Activated CD4-positive, alpha-beta memory T cell treated with anti-CD3 and anti-CD28 coated beads, Interleukin-2, amount 10 ng/mL, durations not matched to agents 7 days and 5 days (primary cell): ENCODE data around the gene PRPH2. TPM values are rescaled to one million over a fixed set of nuclear protein-coding genes. Genes with fewer than 3 reads are reported as not detected.

ENCODE experiments used
- CTCF ChIA-PET: fragments of 350-600 bp; sonication (Branson Sonifier 250); formaldehyde crosslinking; loops from one replicate; lab custom pipeline; 2021; ENCODE audit warnings: antibody characterized with exemption, inconsistent platforms; lab: Charles Lee
- POLR2A ChIA-PET: fragments of 350-600 bp; sonication (Branson Sonifier 250); formaldehyde crosslinking; loops from one replicate; lab custom pipeline; 2021; ENCODE audit warnings: antibody characterized with exemption; lab: Charles Lee
- DNase-seq: peaks from one replicate; pipeline ENCODE4 v3.0.0-alpha.2; 2020
- H3K27ac Mint-ChIP-seq: one replicate; pipeline ENCODE4 v1.8.0; 2021; ENCODE audit warnings: mild to moderate bottlenecking, mixed read lengths
- H3K27me3 Mint-ChIP-seq: one replicate; pipeline ENCODE4 v1.8.0; 2021; ENCODE audit warnings: mixed read lengths
- H3K36me3 Mint-ChIP-seq: one replicate; pipeline ENCODE4 v1.8.0; 2021; ENCODE audit warnings: low read depth, mixed read lengths
- H3K4me1 Mint-ChIP-seq: one replicate; pipeline ENCODE4 v1.8.0; 2021; ENCODE audit warnings: mixed read lengths
- H3K4me3 Mint-ChIP-seq: one replicate; pipeline ENCODE4 v1.8.0; 2021; ENCODE audit warnings: mild to moderate bottlenecking, mixed read lengths
- H3K9me3 Mint-ChIP-seq: one replicate; pipeline ENCODE4 v1.8.0; 2021; ENCODE audit warnings: mixed read lengths
- total RNA-seq, 2 experiments: library from RNA; stranded (reverse); gene quantifications; one replicate each; pipeline ENCODE4 v1.2.3, GENCODE V29; 2021

Gene PRPH2
- total RNA-seq, 2 experiments from 2014 or later: not detected

DNA sequence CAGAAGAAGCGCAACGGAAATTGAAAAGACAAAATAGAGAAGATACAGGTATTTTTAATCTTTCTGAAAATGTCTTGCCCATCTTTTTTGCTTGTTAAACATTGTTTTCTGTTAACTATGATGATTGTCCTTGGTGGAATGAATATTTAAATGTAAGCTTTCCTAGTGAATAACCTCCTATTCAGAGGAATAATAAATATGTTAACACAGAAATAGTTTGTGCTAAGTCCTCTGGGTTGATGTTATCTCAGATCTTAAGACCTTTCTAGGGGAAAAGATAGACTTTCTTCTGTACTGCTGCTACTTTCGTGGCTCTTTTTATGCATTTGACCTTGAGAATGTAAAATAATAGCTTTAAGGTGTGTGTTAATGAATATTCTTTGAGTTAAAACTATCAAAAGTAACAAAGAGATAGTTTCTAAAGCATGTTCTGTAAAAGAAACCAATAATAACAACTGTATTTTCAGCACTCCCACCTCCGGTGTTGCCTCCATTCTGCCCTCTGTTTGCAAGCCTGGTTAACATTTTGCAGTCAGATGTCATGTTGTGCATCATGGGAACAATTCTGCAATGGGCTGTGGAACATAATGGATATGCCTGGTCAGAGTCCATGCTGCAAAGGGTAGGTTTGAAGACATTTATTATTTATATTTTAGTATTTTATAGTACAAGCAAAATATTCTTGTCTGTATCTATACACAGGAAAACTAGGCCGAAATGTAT is 70.2 kb downstream of the PRPH2 start:
- no peaks in the 10 kb centered on the region for H3K9me3 Mint-ChIP-seq
- no peak overlapping the region for H3K27ac Mint-ChIP-seq
- POLR2A ChIA-PET: no interaction called here

More for the DNA sequence above, 70.2 kb downstream of the PRPH2 start:
- CTCF ChIA-PET: no interaction called here
- H3K27me3 Mint-ChIP-seq: no peaks in the 10 kb centered on the region
- H3K4me1 Mint-ChIP-seq: no peaks in the 10 kb centered on the region
- peaks cover 44% of the 10 kb centered on the region for H3K36me3 Mint-ChIP-seq
- DNase-seq: no peak
- no peak overlapping the region for H3K4me3 Mint-ChIP-seq

Other genes with a start within 250 kb of the PRPH2 start
- gene UBR2, start 158.6 kb downstream of the PRPH2 start, total RNA-seq: 10 to 100 TPM; 34.0 to 36.2 TPM
- gene TBCC, start 23.5 kb upstream of the PRPH2 start, total RNA-seq: 10 to 100 TPM; 33.7 to 34.9 TPM
- gene BICRAL, start 59.5 kb upstream of the PRPH2 start, total RNA-seq: 10 to 100 TPM; 27.9 to 28.1 TPM
- 10 to 100 TPM; 71.4 to 74.2 TPM for gene RPL7L1, start 157.0 kb upstream of the PRPH2 start, total RNA-seq
- not detected for gene PTCRA, start 193.5 kb upstream of the PRPH2 start, total RNA-seq
- gene CNPY3, start 206.9 kb upstream of the PRPH2 start, total RNA-seq: 10 to 100 TPM; 51.1 to 53.2 TPM
- gene GNMT, start 238.2 kb upstream of the PRPH2 start, total RNA-seq: under 1 TPM; 0.38 to 0.60 TPM